Activated CD4-positive, CD25-positive, alpha-beta regulatory T cell (primary cell): ENCODE measurements around the gene SP110.

Experiments
- DNase-seq, 4 experiments: peaks; one replicate each; lab custom pipeline; 2025; lab: John Stamatoyannopoulos, UW

Gene SP110

DNA sequence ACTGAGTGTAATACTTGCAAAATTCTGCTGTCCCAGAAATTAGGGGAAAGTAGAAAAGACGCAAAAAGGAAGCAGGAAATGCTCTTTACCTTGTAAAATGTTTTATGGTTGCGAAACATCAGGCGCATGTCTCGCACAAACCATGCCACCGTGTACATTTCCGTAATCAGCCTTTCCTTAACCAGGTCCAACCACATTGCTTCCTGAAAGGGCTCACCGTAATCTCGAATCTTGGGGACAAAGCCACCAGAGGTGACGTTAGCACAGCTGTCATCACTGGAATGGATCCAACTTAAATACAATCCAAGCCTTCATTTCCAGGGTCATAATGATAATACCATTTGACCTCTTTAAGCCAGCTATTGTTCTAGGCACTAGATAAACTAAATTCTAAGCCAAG lies 49.3 kb downstream of the SP110 start:
- no peak for DNase-seq

DNA sequence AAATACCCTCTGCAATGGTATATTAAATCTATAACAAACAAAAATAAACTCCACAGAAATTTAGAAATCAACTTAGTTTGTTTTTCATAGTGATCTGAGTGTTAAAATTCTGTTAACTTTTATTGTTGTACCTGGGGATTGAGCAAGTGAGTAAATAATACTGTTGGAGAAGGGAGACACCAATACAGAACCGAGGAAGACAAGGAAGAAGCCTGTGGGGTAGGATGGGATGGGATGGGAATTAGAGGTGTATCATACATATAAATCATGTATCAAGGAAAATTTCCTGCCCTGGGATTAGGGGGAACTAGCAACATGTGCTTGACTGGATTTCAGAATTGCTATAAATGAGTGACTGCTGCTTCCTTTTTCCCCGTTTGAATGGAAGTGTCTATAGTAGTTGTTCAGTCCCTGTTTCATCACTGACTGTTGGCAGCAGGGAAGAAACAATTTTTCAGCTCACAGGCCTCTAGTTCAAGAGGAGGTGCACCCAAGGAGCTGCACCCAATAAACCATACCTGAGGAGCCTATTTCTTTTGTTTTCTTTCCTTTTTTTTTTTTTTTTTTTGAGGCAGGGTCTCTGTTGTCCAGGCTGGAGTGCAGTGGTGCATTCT lies 53.1 kb downstream of the SP110 start:
- DNase-seq = no peak

DNA sequence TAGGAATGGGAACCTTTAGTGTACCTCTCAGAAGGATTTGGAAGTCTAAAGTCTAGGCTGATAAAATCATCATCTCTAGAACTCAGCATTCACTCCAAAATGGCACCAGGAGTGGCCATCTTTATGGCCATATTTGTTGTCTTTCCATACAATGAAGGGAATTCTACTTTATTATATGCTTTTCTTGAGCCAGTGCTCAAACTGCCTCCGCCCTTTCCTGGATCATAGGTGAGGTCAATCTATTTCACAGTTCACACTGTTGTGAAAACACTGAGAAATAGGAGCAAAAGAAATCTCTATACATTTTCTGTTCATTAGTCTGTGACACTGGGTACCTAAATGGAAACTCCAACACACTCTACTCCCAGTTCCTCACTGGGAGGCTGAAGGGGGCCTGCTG lies 55.6 kb downstream of the SP110 start:
- no peak for DNase-seq

DNA sequence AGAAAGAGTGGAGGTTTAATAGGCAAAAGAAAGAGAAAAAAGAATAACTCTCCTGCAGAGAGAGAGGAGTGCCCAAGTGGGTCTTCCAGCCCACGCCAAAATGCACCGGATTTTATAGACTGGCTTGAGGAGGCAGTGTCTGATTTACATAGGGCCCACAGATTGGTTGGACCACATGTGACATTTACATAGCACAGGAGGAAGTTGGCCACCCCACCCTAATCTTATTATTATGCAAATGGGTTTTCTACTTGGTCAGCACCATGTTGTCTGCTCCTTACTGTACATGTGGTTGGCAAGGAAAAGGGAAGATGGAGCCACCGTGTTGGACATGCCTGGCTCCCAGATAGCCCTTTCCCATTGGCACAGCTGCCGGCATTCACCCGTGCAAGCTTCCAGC lies 56.8 kb downstream of the SP110 start:
- no peak for DNase-seq

DNA sequence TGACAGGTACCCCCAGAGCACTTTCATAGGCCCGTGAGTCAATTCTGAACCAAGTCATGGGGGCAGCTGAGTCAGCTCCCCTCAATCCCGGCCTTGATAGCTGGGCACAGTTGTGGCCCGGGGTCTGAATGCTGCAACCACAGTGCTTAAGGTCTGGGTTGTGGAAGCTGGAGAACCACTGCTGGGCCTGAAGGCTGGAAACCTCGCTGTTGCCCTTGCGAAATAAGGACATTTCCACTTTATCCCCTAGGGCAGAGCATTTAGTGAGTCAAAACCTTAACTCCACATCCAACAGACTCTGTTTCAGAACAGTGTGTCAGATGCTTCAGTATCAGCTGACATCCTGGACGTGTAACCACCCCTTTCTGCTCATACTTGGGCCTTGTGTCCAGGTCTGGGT lies 58.6 kb downstream of the SP110 start:
- DNase-seq = no peak

DNA sequence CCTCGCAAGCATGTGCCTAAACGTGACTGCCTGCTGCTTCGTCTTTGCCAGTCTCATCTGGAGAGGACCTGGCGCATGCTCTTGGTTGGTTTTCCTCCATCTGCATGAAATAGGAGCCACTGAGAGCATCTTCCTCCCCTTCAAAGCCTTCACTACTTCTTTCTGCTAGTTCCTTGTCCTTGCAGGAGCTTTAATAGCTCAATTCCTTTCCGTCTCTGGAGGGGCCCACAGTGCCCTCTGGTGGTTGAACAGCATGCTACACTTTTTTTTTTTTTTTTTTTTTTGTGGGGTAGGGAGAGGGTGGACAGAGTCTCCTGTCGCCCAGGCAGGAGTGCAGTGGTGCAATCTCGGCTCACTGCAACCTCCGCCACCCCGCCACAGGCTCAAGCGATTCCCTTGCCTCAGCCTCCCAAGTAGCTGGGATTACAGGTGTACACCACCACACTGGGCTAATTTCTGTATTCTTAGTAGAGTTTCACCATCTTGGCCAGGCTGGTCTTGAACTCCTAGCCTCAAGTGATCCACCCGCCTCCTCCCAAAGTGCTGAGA lies 59.6 kb downstream of the SP110 start:
- DNase-seq = peak in 2 of 4 experiments; percentile 15 to 45

DNA sequence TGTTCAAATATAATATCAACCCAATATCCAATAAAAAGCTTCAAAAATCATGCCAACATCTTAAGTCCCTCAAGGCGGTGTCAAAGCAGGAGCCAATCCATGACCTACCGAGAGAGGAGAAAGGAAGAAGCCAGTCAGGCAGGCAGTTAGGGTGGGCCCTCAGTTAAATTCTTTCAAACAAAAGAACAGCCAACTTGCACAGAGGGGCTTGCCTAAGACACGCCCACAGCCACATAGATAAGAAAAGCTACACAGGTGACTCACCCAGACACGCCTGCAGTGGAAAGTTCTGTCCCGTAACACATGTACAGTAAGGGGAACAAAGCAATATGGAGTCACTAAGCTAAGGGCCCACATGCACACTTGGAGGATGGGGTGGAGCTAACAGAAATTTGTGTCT lies 61.3 kb downstream of the SP110 start:
- no peak for DNase-seq

DNA sequence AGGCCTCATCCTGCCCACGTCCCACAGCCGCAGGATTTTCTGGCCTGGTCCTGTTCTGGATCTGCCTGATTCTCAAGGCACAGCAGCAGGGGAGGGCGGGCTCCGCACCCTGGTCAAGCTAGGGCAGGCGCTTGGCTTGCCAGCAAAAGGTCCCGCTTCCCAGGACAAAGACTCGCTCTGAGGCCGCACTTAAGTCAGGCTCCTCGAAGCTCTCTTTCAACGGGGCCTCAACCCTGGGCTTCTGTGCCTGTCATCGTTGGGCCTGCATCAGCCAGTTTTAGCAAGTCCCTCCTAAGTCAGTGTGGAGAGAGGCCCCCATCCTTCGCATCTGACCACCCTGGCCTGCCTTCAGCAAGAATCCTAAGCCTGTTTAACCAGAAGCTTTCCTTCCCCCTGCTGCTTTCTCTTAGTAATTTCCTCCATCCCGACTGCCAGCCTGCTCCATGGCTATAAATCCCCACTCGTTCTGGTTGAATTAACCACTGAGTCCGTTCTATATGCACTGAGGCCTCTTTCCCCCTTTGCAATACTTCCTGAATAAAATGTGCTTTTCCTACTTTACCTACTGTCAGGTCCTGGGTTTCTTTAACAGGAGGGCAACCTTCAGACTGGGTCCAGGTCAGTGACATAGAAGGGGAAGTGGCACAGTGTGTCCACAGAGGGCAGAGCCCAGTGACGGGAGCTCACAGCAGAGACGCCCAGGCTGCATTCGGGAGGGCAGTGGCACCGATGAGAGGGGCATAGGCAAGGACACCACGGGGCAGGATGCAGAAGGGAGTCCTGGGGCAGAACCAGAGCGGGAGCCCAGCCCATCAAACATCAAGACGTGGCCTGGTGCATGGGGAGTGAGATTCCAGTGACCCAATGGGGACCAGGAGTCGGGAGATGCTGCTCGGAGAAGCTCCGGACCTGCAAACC lies 62.7 kb downstream of the SP110 start:
- DNase-seq = no peak

DNA sequence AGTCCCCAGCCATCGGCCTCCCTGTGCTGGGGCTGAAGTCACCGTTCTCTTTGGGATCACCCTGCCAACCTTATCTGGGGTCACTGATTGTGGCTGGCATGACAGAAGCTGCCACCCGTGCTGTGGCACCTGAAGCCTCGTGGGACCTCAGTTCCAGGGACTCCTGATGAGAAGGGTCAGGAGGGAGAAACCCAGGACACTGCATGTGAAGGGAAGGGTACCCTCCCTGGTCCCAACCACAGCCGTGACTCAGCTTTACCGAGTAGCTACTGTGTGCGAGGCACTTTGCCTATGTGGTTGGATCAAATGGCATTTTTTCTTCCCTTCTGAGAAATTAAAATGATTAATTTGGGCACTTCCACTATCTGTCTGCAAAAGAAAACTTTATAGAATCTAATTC lies 64.4 kb downstream of the SP110 start:
- DNase-seq = no peak

DNA sequence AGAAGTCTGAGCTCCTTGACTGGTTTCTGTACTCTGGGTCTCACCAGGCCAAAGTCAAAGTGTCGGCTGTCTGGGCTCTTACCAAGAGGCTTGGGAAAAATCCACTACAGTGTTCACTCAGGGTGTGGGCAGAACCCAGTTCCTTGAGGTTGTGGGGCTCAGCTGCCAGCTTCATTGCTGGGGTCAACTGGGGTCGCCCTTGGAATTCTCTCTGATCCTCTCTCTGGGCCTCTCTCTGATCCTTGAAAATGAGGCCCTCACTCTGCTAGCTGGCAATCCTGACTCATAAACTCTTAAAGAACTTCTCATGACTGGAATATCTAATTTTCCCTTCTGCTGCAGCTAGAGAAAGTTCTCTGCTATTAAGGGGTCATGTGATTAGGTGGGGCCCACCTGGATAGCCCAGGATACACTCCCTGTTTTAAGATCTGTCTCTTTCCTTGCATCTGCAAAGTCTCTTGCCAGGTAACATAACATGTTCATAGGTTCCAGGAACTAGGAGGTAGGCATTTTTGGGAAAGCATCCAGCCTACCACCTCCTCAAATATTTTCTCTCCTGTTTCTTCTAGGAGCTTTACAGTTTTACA lies 66.3 kb downstream of the SP110 start:
- no peak for DNase-seq

DNA sequence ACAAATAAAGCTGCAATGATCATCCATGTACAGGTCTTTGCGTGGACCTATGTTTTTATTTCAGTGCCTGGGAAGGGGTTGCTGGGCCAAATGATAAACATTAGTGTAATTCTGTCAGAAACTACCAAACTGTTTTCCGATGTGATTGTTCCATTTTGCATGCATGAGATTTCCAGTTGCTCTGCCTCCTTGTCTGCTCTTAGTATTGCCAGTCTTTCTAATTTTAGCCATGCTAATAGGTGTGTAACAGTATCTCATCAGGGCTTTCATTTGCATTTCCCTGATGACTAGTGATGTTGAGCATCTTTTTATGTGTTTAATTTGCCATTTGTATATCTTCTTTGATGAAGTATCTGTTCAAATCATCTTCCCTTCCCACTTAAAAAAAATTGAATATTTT lies 67.5 kb downstream of the SP110 start:
- no peak for DNase-seq

DNA sequence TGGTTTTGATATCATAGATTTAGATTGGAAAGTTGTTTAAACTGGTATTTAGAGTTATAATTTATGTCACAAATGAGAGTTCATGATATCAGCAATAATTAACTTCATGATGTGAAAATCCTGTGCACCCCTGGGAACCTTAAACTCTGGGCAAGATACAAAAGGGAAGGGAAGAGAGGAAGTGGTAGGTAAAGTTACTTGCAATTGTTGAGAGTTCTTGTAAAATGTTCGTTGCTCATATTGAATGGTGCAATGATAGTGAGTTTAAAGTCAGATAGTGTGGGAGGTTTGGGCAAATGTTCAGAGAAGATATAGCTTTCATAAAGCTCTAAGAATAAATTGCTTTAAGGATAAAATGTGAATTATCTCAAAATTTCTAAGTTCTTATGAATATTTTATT lies 75.4 kb downstream of the SP110 start:
- DNase-seq = no peak

DNA sequence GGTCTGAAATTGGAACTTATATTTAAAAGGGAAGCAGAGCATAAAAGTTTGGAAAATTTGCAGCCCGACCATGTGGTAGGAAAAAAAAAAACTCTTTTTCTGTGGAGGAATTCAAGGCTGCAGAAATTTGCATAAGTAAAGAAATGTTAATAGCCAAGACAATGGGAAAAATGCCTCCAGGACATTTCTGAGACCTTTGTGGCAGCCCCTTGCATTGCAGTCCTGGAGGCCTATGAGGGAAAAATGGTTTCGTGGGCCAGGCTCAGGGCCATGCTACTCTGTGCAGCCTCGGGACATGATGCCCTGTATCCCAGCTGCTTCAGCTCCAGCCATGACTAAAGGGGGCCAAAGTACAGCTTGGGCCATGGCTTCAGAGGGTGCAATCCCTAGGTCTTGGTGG lies 79.1 kb downstream of the SP110 start:
- DNase-seq = no peak

DNA sequence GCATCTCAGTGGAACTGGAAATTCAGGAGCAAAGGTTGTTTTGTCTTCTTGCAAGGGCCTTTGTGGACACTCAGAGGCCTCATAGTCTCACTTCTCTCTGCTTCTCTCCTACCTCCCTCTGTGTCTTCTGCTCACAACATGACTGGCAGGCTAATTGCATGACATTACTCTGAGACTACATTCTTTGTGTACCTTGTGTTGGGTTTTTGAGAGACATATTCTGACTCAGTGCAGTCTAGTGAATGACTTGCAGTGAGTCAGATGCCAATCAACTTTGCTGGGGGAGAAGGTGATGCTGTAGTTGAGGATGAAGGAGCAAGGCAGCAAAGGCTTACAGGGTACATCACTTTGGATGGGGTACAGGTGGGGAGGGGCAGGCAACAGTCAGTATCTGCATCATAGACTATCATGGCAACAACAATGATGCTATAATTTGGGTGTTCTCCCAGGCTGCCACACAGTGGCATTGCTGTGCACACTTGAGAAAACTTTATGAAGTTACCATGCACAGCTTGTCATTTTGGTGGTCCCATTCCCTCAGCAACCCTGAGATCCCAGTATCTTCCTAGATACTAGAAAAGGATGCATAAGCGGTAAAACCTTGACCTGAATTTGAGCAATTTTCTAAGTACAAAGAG lies 81.8 kb downstream of the SP110 start:
- DNase-seq = no peak

DNA sequence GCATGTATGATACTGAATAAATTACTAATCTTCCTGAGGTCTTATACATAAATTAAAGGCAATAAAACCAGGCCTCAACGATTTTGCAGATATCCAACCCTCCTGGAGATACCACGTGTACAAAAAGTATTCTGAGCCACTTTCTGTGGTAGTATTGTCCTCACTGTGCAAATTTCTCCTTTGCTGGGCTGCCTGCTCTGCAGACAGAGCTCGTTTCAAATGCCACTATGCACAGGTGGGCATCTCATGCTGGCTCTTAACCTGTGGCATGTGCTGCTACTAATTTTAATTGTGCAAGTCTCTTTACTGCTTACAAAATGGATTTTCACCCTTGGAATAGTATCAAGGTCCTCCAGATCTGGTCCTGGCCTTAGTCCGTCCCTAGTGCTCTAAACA lies 84.7 kb downstream of the SP110 start:
- DNase-seq = no peak

DNA sequence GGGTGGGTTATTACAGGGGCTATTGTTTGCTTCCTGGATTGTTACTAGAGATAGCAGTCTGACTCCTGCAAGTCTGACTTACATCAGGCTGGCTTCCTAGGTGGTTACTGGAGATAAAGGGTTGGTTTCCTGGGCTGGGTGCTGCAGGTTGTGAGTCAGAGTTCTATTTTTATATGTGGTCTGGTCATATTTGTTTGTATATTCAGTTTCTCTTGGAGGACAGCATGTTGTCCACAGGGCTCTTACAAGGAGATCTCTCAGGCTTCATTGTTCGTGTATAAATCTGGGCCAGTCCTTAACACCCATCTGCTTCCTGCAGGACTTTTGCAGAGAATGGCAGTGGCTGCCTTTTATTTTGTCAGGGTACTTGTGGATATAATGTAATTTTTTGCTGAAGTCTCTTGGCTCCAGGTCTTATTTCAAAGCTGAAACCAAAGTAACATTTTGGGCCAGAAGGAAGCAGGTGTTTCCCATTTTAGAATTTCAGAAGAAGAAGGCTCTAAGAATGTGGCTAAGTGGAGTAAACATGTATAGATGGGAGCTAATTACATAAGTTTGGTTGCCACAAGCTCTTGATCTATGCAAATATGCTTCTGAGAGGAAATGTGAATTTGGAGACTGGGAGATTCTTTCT lies 85.2 kb downstream of the SP110 start:
- DNase-seq = no peak

DNA sequence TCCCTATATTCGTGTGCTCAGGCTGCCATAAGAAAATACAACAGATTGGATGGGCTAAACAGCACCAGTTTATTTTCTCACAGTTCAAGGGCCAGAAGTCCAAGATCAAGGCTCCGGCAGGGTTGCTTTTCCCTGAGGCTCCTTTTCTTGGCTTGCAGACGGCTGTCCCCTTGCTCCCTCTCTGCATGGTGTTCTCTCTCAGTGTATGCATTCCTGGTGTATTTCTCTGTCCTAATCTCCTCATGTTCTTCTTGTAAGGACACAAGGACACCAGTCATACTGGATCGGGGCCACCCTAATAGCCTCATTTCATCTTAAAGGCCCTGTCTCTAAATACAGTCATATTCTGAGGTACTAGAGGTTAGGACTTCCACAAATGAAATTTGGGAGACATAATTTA lies 88.4 kb downstream of the SP110 start:
- no peak for DNase-seq

DNA sequence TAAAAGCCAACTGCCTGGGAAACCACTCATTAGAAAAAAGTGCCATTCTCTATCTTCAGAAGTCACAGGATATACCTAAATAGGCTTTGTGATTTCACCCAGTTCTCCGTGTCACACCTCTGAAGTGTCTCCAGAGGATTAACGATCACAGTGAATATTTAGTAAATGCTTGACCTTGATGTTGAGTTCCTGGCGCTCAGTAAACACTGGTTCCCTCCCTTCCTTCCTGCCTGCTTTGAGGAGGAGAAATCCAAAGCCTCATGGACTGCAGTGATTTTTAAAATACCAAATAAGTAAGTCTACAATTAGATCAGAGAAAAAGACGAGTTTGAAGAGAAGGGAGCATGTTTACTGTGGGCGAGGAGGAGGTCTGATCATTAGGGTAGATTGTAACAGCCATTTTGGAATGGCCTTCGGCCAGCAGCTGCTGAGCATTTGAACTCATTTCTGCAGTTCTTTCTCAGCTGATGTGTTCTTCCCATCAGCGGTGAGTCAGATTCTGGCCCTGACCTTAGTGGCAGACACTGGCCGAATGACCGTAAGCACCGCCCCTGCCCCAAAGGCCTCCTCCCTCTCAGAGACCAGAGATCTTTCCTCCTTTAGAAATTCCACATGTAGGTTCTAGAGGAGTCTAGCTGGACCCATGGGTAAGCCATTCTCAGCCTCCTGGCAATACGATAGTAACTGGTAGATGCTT lies 89.0 kb downstream of the SP110 start:
- DNase-seq = no peak

DNA sequence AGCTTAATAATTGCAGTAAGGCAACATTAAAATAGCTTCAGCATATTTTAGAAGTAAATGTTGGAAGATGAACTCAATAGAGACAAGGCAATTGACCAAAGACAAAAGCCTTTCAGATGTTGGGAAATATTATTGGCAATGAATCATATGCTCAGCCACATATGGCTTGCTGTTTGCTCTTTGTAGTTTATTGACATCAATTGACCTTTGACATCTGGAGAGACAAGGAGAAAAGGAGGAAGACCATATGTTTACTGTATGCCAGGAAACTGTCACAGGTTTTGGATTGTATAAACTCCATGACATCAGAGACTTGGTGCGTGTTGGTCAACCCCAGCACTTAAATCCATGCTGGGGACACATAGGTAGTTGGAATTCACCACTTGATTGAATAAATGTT lies 90.4 kb downstream of the SP110 start:
- no peak for DNase-seq

DNA sequence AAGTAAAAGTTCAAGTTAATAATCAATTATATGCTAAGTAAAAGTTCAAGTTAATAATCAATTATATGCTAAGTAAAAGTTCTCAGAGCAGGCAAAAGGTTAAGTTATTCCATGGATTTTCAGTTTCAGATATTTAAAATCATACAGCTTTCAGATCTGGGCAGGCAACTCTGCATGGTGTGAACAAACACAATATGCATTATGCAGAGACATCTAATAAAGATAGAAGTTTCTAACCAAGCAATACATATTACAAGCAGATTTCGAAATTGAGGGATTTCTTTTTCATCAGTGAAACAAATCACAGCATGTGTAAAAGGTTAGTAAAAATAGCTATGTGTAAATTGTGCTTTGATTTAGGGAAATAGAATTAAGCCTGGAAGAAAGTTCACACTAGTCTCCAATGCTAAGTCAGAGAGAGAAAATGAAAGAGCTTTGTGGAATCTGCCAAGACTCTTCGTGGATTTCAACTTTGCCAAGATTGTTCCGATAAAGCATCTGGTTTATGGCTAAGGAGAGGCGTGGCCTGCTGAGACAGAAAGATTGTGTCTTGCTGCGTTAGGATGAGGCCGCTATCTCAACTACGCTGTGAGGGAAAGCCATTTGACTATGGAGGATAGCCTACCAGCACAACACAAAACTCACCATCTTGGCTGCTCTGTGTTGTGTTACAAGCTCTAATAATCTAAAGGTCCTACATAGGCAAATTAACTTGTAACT lies 91.0 kb downstream of the SP110 start:
- no peak for DNase-seq

DNA sequence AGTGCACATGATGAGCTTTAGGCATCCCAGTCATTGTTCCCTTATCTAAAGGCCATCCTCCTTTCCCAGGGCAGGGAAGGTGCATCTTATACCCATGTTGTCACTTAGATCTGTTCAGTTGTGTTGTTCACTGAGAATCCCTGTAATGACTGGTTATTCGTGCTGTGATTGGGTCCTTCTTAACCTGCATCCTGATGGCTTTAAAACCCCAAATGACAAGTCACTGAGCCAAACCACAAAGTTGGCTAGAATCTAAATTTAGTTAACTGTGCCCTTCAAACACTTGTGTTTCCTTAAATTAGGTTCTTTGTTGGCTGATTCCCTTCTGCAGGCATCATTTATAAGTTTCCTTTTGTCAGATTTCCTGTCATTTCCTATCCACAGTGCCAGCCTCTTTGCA lies 92.6 kb downstream of the SP110 start:
- no peak for DNase-seq
